ENCODE data around the gene NVL. TPM values are rescaled to one million over a fixed set of nuclear protein-coding genes. Genes with fewer than 3 reads are reported as not detected.

NVL gene
- total and polyA plus RNA-seq, 10 of the 15 experiments (the other 5 are each of a cell fraction or from before 2014, with no cell fraction given) = 20.3 to 49.6 (median 35.2) TPM

DNA sequence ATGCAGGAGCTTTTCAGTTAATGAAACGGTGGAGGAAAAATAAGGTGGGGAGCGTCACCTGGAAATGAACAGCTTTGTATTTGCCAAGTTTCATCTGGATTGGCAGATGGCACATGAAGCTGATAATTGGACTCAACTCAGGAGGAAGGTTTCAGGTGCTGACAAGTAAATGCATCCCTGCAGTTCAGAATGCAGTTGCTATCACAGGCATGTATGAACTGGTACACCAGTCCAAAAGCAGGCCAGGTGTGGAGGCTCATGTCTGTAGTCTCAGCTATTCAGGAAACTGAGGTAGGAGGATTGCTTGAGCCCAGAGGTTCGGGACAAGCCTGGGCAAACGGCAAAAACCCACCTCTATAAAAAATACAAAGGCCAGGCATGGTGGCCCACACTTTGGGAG is 131.4 kb downstream of the NVL start (continued):
- TF ChIP-seq CUX1 (IDR thresholded peaks at IDR 0.05; ENCODE audit: insufficient replicate concordance, low read depth, low read length) (no peak), BCL3 (IDR thresholded peaks at IDR 0.05; ENCODE audit: borderline replicate concordance, insufficient read depth, low read depth, low read length, poor library complexity, severe bottlenecking) (no peak), YBX1 (IDR thresholded peaks at IDR 0.05) (no peak), RAD51 (IDR thresholded peaks at IDR 0.05) (no peak), ASH2L (IDR thresholded peaks at IDR 0.05; ENCODE audit: borderline replicate concordance, low read depth) (no peak), USF2 (IDR thresholded peaks at IDR 0.05; ENCODE audit: borderline replicate concordance, low read depth, low read length) (no peak), RBBP5 (conservative IDR thresholded peaks at IDR 0.05) (no peak)
- TF ChIP-seq, protein P1, sequence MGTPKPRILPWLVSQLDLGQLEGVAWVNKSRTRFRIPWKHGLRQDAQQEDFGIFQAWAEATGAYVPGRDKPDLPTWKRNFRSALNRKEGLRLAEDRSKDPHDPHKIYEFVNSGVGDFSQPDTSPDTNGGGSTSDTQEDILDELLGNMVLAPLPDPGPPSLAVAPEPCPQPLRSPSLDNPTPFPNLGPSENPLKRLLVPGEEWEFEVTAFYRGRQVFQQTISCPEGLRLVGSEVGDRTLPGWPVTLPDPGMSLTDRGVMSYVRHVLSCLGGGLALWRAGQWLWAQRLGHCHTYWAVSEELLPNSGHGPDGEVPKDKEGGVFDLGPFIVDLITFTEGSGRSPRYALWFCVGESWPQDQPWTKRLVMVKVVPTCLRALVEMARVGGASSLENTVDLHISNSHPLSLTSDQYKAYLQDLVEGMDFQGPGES (IDR thresholded peaks at IDR 0.05) = no peak
- TF ChIP-seq, protein P2, sequence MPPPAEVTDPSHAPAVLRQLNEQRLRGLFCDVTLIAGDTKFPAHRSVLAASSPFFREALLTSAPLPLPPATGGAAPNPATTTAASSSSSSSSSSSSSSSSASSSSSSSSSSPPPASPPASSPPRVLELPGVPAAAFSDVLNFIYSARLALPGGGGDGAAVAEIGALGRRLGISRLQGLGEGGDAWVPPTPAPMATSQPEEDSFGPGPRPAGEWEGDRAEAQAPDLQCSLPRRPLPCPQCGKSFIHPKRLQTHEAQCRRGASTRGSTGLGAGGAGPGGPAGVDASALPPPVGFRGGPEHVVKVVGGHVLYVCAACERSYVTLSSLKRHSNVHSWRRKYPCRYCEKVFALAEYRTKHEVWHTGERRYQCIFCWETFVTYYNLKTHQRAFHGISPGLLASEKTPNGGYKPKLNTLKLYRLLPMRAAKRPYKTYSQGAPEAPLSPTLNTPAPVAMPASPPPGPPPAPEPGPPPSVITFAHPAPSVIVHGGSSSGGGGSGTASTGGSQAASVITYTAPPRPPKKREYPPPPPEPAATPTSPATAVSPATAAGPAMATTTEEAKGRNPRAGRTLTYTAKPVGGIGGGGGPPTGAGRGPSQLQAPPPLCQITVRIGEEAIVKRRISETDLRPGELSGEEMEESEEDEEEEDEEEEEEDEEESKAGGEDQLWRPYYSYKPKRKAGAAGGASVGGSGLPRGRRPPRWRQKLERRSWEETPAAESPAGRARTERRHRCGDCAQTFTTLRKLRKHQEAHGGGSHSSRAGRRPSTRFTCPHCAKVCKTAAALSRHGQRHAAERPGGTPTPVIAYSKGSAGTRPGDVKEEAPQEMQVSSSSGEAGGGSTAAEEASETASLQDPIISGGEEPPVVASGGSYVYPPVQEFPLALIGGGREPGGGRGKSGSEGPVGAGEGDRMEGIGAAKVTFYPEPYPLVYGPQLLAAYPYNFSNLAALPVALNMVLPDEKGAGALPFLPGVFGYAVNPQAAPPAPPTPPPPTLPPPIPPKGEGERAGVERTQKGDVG (CRISPR knock-in tag; IDR thresholded peaks at IDR 0.05) = no peak
